HepG2 (cell line): ENCODE measurements around the gene ABCA2. TPM values are rescaled to one million over a fixed set of nuclear protein-coding genes. Genes with fewer than 3 reads are reported as not detected.

ENCODE experiments used
- ATAC-seq: fragments of 200-7000 bp; cut with Tn5 transposase; 3 replicates; pipeline ENCODE4 v1.9.1; 2020; ENCODE audit warnings: mild to moderate bottlenecking, moderate library complexity
- BruUV-seq: library from RNA; stranded (reverse); fragments of 400-500 nt; replicated peaks from 2 replicates; lab custom pipeline; 2021; lab: Mats Ljungman, UMichigan
- CTCF ChIA-PET: fragments of 300-600 bp; formaldehyde crosslinking; extraction: SDS; loops from one replicate; lab custom pipeline; 2021; ENCODE audit warnings: low total read pairs, inconsistent platforms, low intra/inter-chr PET ratio; lab: Yijun Ruan, JAX
- POLR2A ChIA-PET: fragments of 350-600 bp; sonication (Branson Sonifier 250); formaldehyde crosslinking; loops from one replicate; lab custom pipeline; 2020; ENCODE audit warnings: antibody characterized with exemption, inconsistent platforms; lab: Yijun Ruan, JAX
- DNase-seq: peaks from one replicate; pipeline ENCODE4 v3.0.0-alpha.2; 2015; ENCODE audit warnings: low spot score
- FAIRE-seq: peaks from 3 replicates; lab custom pipeline; 2011; peaks lifted over from hg19 to GRCh38; lab: Jason Lieb, UNC
- H2AFZ ChIP-seq: one replicate; pipeline ENCODE4 v1.6.1; 2011; ENCODE audit warnings: low read length, inconsistent platforms
- H3K27ac ChIP-seq: fragments of 300-600 bp; 3 replicates; pipeline ENCODE4 v1.8.0; 2011; ENCODE audit warnings: mixed run types, mild to moderate bottlenecking, mixed read lengths, low read length, inconsistent platforms; ENCODE audit not compliant: insufficient read depth; ENCODE audit errors: extremely low read length
- H3K27me3 ChIP-seq, 2 experiments: fragments of 200-600 bp in 1 of 2; 2 replicates in 1 of 2; 3 replicates in 1 of 2; pipeline versions ENCODE4 v1.6.0 to v1.8.0; 2011; ENCODE audit warnings: low read length in 2 of 2, mild to moderate bottlenecking in 2 of 2, moderate library complexity in 2 of 2, inconsistent platforms in 1 of 2; ENCODE audit not compliant: insufficient read depth in 2 of 2, control insufficient read depth in 1 of 2
- H3K36me3 ChIP-seq, 2 experiments: fragments of 200-600 bp in 1 of 2; replicated peaks in 1 of 2; 2 replicates in 1 of 2; 3 replicates in 1 of 2; pipeline versions ENCODE4 v1.5.1 to v1.8.0; 2011; ENCODE audit warnings: low read length in 2 of 2, inconsistent platforms in 1 of 2; ENCODE audit not compliant: insufficient read depth in 2 of 2, control insufficient read depth in 1 of 2
- H3K4me1 ChIP-seq: 2 replicates; pipeline ENCODE4 v1.5.1; 2012; ENCODE audit warnings: low read length, inconsistent platforms; ENCODE audit not compliant: insufficient read depth
- H3K4me2 ChIP-seq: 2 replicates; pipeline ENCODE4 v1.6.0; 2011; ENCODE audit warnings: low read depth, low read length, inconsistent platforms
- H3K4me3 ChIP-seq, 3 experiments: fragments of 200-600 bp in 1 of 3; sonication (generic), shearing (Covaris generic) in 1 of 3; replicated peaks in 1 of 3; 2 replicates each; pipeline ENCODE4 v1.5.1; 2011 to 2016; ENCODE audit warnings: low read length in 3 of 3, inconsistent platforms in 2 of 3, low read depth in 2 of 3, mild to moderate bottlenecking in 2 of 3, control low read depth in 1 of 3, mixed read lengths in 1 of 3; ENCODE audit not compliant: insufficient read depth in 1 of 3
- H3K79me2 ChIP-seq: one replicate; pipeline ENCODE4 v1.6.1; 2011; ENCODE audit warnings: low read length, inconsistent platforms; ENCODE audit not compliant: insufficient read depth
- H3K9ac ChIP-seq: 2 replicates; pipeline ENCODE4 v1.6.0; 2011; ENCODE audit warnings: mild to moderate bottlenecking, low read depth, low read length, inconsistent platforms; ENCODE audit not compliant: insufficient read depth
- H3K9me3 ChIP-seq: 2 replicates; pipeline ENCODE4 v1.5.1; 2012; ENCODE audit warnings: mild to moderate bottlenecking, low read length
- H4K20me1 ChIP-seq: 2 replicates; pipeline ENCODE4 v1.6.0; 2011; ENCODE audit warnings: inconsistent platforms, mild to moderate bottlenecking, low read length, moderate library complexity; ENCODE audit not compliant: insufficient read depth
- ARNT ChIP-seq: fragments of 450-650 bp; IDR thresholded peaks from 2 replicates; pipeline ENCODE4 v1.6.1; 2017
- ATF2 ChIP-seq: sonication (generic); formaldehyde crosslinking; IDR thresholded peaks from 2 replicates; pipeline ENCODE4 v1.4.0; 2020; ENCODE audit warnings: missing genetic modification reagents
- ATF6 ChIP-seq: sonication (generic); formaldehyde crosslinking; conservative IDR thresholded peaks from 2 replicates; pipeline ENCODE4 v1.4.0; 2020; ENCODE audit warnings: missing genetic modification reagents
- CTCF ChIP-seq: sonication (generic); formaldehyde crosslinking; IDR thresholded peaks from 2 replicates; pipeline ENCODE4 v1.5.0; 2020; ENCODE audit warnings: mild to moderate bottlenecking, missing genetic modification reagents, moderate library complexity
- DNMT3B ChIP-seq: conservative IDR thresholded peaks from 2 replicates; pipeline ENCODE4 v1.6.1; 2016; ENCODE audit warnings: missing biosample characterization, control low read depth
- ETV6 ChIP-seq: sonication (generic); formaldehyde crosslinking; conservative IDR thresholded peaks from 2 replicates; pipeline ENCODE4 v1.4.0; 2020; ENCODE audit warnings: missing genetic modification reagents
- GATAD2A ChIP-seq: IDR thresholded peaks from 2 replicates; pipeline ENCODE4 v1.6.1; 2016
- HOXA5 ChIP-seq: sonication (generic); formaldehyde crosslinking; IDR thresholded peaks from 2 replicates; pipeline ENCODE4 v1.4.0; 2020; ENCODE audit warnings: missing genetic modification reagents
- RARG ChIP-seq: sonication (generic); formaldehyde crosslinking; IDR thresholded peaks from 2 replicates; pipeline ENCODE4 v1.4.0; 2020; ENCODE audit warnings: low read depth, mild to moderate bottlenecking, missing genetic modification reagents
- STAG1 ChIP-seq: sonication (generic); formaldehyde crosslinking; IDR thresholded peaks from 2 replicates; pipeline ENCODE4 v1.4.0; 2020; ENCODE audit warnings: missing genetic modification reagents
- TOE1 ChIP-seq: sonication (generic); formaldehyde crosslinking; IDR thresholded peaks from 2 replicates; pipeline ENCODE4 v1.4.0; 2020; ENCODE audit warnings: mild to moderate bottlenecking, missing genetic modification reagents
- ZBTB26 ChIP-seq: IDR thresholded peaks from 2 replicates; pipeline ENCODE4 v1.6.1; 2016; ENCODE audit warnings: missing compliant biosample characterization, missing genetic modification reagents, borderline replicate concordance
- WGBS: methylation state at CpG from one replicate; pipeline ENCODE4 v1.1.6; 2017; ENCODE audit warnings: low lambda C conversion rate; 5-methylcytosine and 5-hydroxymethylcytosine counted together
- in situ Hi-C: cut with HindIII; loops from 2 replicates; pipeline ENCODE4 v1.10.0; 2017; ENCODE audit warnings: low pct_unique_long_range_greater_than_20kb; ENCODE audit not compliant: extremely low pct_ligation_motif_present
- intact Hi-C: fragments of 100-400 bp; cut with micrococcal nuclease; formaldehyde crosslinking; loops from one replicate; pipeline ENCODE4 v1.10.0; 2022; ENCODE audit not compliant: unreplicated experiment
- polyA plus RNA-seq, 8 experiments: library from polyadenylated mRNA; depleted of rRNA in 3 of 8; stranded (reverse) in 7 of 8; unstranded in 1 of 8; fragments of >200 nt; fragmentation: Illumina TruSeq in 4 of 8; extraction: Trizol in 4 of 8; gene quantifications; 2 replicates each; pipeline versions ENCODE4 v1.2.1 to v1.2.3, GENCODE V29; 2011 to 2016; ENCODE audit warnings: low read depth in 4 of 8, missing spikeins in 1 of 8, mixed read lengths in 1 of 8; ENCODE audit not compliant: insufficient read depth in 1 of 8
- total RNA-seq, 5 experiments: library from RNA; depleted of rRNA; stranded (reverse); fragments of >200 nt; fragmentation: Illumina TruSeq; extraction: Trizol; gene quantifications; 2 replicates each; pipeline ENCODE4 v1.2.3, GENCODE V29; 2016; ENCODE audit warnings: low read depth in 1 of 5

ABCA2 gene
- total and polyA plus RNA-seq, 2 of the 13 experiments (the other 11 are each of a cell fraction or from before 2014, with no cell fraction given), result 2.9 to 19.2 TPM

- H3K4me2 ChIP-seq, result peak overlapping the region; percentile 99; the same call in 1 of the 2 replicates
- WGBS, result 86% methylated on average over 18 of the region's 18 CpGs
- H3K4me3 ChIP-seq, result 0 out of 6 replicates have a peak overlapping the region, but pooled peaks of 1 of the 3 experiments have one; percentile 75
- ChIA-PET POLR2A (no interaction called here), CTCF (no interaction called here)
- intact Hi-C loops, result no loop called here
- no peak for ATAC-seq
- H2AFZ ChIP-seq, result no peak overlapping the region
- H3K9me3 ChIP-seq, result no peaks in the 10 kb centered on the region
- in situ Hi-C loops, result no loop called here
- BruUV-seq, result no TSS peak
- H3K27me3 ChIP-seq, result no peaks in the 10 kb centered on the region
- no peak for DNase-seq
- peaks cover 4% of the 10 kb centered on the region for H3K79me2 ChIP-seq
- TF ChIP-seq HOXA5 (CRISPR knock-in tag) (no peak), TOE1 (CRISPR knock-in tag) (no peak), ARNT (no peak), DNMT3B (CRISPR knock-in tag) (no peak), ATF6 (CRISPR knock-in tag) (no peak), GATAD2A (no peak), ZBTB26 (no peak), RARG (CRISPR knock-in tag) (no peak), ATF2 (CRISPR knock-in tag) (no peak), CTCF (CRISPR knock-in tag) (peak; percentile 21; the same call in 1 of the 2 replicates), ETV6 (CRISPR knock-in tag) (no peak), STAG1 (CRISPR knock-in tag) (peak; percentile 14; the same call in 1 of the 2 replicates)
- H3K36me3 ChIP-seq, result no peaks in the 10 kb centered on the region
- peak overlapping the region; percentile 56; the same call in 1 of the 2 replicates for H3K9ac ChIP-seq
- no peak overlapping the region for H3K27ac ChIP-seq
- H3K4me1 ChIP-seq, result peaks cover 72% of the 10 kb centered on the region
- no peaks in the 10 kb centered on the region for H4K20me1 ChIP-seq
- no peak for FAIRE-seq
Observed at GRCh38 chr9:136997830-136998234, 30.2 kb downstream of the ABCA2 start.
